ENCODE measurements around the gene MEIS1.
"Not testable (repeated sequence)": the region's sequence is repeated elsewhere in the genome, so short reads cannot be mapped to it uniquely, and the experiment has no call there.

Gene MEIS1
- total RNA-seq = 0.18 to 1.4 (median 0.63) reads per million in 4 experiments

GRCh38 chr2:66434679-66435548 is at the start of gene MEIS1:
Gene MEIS1 (plus strand): TSS chr2:66435125. CDS start chr2:66435857, 732 bp downstream.
- DNase-seq = no peak

GRCh38 chr2:66387016-66387753 is 47.7 kb upstream of the MEIS1 start:
- no peak for DNase-seq

- DNase-seq = no peak
Observed at GRCh38 chr2:66389651-66390131, 45.2 kb upstream of the MEIS1 start.

- no peak for DNase-seq
Observed at GRCh38 chr2:66390152-66390551, 44.8 kb upstream of the MEIS1 start.

GRCh38 chr2:66390811-66391210 is 44.1 kb upstream of the MEIS1 start:
- no peak for DNase-seq

GRCh38 chr2:66391240-66391639 is 43.7 kb upstream of the MEIS1 start:
- DNase-seq = not testable (repeated sequence)

- DNase-seq = no peak
Observed at GRCh38 chr2:66405473-66405872, 29.5 kb upstream of the MEIS1 start.

GRCh38 chr2:66408905-66409304 is 26.0 kb upstream of the MEIS1 start:
- no peak for DNase-seq

GRCh38 chr2:66412874-66413273 is 22.1 kb upstream of the MEIS1 start:
- DNase-seq = no peak

GRCh38 chr2:66414896-66415295 is 20.0 kb upstream of the MEIS1 start:
- no peak for DNase-seq

GRCh38 chr2:66418381-66418780 is 16.5 kb upstream of the MEIS1 start:
- DNase-seq = no peak

GRCh38 chr2:66421612-66422011 is 13.3 kb upstream of the MEIS1 start:
- no peak for DNase-seq

GRCh38 chr2:66423391-66424124 is 11.4 kb upstream of the MEIS1 start:
- no peak for DNase-seq

GRCh38 chr2:66426244-66427111 is 8.4 kb upstream of the MEIS1 start:
- DNase-seq = no peak

GRCh38 chr2:66427300-66427699 is 7.6 kb upstream of the MEIS1 start:
- DNase-seq = no peak

- no peak for DNase-seq
Observed at GRCh38 chr2:66428986-66429612, 5.8 kb upstream of the MEIS1 start.

- no peak for DNase-seq
Observed at GRCh38 chr2:66429693-66430504, 5.0 kb upstream of the MEIS1 start.

GRCh38 chr2:66430505-66431273 is 4.2 kb upstream of the MEIS1 start:
- no peak for DNase-seq

- no peak for DNase-seq
Observed at GRCh38 chr2:66431274-66431642, 3.7 kb upstream of the MEIS1 start.
